IMR-90 (cell line): Measurements from ENCODE around the gene CNGB1. TPM values are rescaled to one million over a fixed set of nuclear protein-coding genes. Genes with fewer than 3 reads are reported as not detected.

Source experiments
- ATAC-seq: fragments of 200-7000 bp; cut with Tn5 transposase; 2 replicates; pipeline ENCODE4 v1.9.1; 2020; ENCODE audit warnings: low read depth, mild to moderate bottlenecking, moderate library complexity
- BruUV-seq: library from RNA; stranded (reverse); fragments of 400-500 nt; replicated peaks from 2 replicates; lab custom pipeline; 2021; lab: Mats Ljungman, UMichigan
- CTCF ChIA-PET: fragments of 300-600 bp; formaldehyde crosslinking; extraction: SDS; loops from one replicate; lab custom pipeline; 2021; ENCODE audit warnings: antibody characterized with exemption; lab: Yijun Ruan, JAX
- POLR2A ChIA-PET: fragments of 300-600 bp; sonication (Branson Sonifier 250); formaldehyde crosslinking; loops from one replicate; lab custom pipeline; 2022; ENCODE audit warnings: antibody characterized with exemption; ENCODE audit not compliant: unreplicated experiment; lab: Charles Lee
- DNase-seq: peaks from one replicate; pipeline ENCODE4 v3.0.0; 2013
- H2AFZ ChIP-seq: replicated peaks from 2 replicates; pipeline ENCODE3; 2013; ENCODE audit warnings: low read length, mild to moderate bottlenecking; ENCODE audit not compliant: poor library complexity
- H2AK5ac ChIP-seq: 2 replicates; pipeline ENCODE4 v1.6.1; 2013; ENCODE audit warnings: low read depth, low read length, inconsistent platforms
- H2AK9ac ChIP-seq: replicated peaks from 2 replicates; pipeline ENCODE3; 2013; ENCODE audit warnings: mild to moderate bottlenecking, low read depth, low read length, moderate library complexity; ENCODE audit not compliant: poor library complexity
- H2BK120ac ChIP-seq: 2 replicates; pipeline ENCODE4 v1.6.1; 2013; ENCODE audit warnings: low read depth, low read length, inconsistent platforms
- H2BK15ac ChIP-seq: 3 replicates; pipeline ENCODE4 v1.6.1; 2013; ENCODE audit warnings: low read depth, low read length, inconsistent platforms
- H2BK20ac ChIP-seq: 2 replicates; pipeline ENCODE4 v1.6.1; 2013; ENCODE audit warnings: low read depth, mild to moderate bottlenecking, inconsistent platforms, low read length, moderate library complexity
- H2BK5ac ChIP-seq: 2 replicates; pipeline ENCODE4 v1.6.1; 2013; ENCODE audit warnings: mild to moderate bottlenecking, low read depth, low read length, inconsistent platforms; ENCODE audit not compliant: poor library complexity, severe bottlenecking
- H3K14ac ChIP-seq: replicated peaks from 2 replicates; pipeline ENCODE4 v1.6.1; 2013; ENCODE audit warnings: low read depth, low read length, inconsistent platforms
- H3K18ac ChIP-seq: 2 replicates; pipeline ENCODE4 v1.6.1; 2013; ENCODE audit warnings: low read depth, low read length, control low read depth
- H3K23ac ChIP-seq: 2 replicates; pipeline ENCODE4 v1.6.1; 2013; ENCODE audit warnings: low read depth, low read length, inconsistent platforms
- H3K27ac ChIP-seq: 2 replicates; pipeline ENCODE4 v1.5.1; 2013; ENCODE audit warnings: mild to moderate bottlenecking, control low read depth, low read length; ENCODE audit not compliant: insufficient read depth
- H3K27me3 ChIP-seq: 2 replicates; pipeline ENCODE4 v1.6.1; 2013; ENCODE audit warnings: low read length; ENCODE audit not compliant: control insufficient read depth, insufficient read depth
- H3K36me3 ChIP-seq: 2 replicates; pipeline ENCODE4 v1.6.1; 2013; ENCODE audit warnings: low read length, mixed read lengths; ENCODE audit not compliant: control insufficient read depth, insufficient read depth
- H3K4ac ChIP-seq: 2 replicates; pipeline ENCODE4 v1.6.1; 2013; ENCODE audit warnings: low read depth, low read length, inconsistent platforms
- H3K4me1 ChIP-seq: 2 replicates; pipeline ENCODE4 v1.6.1; 2013; ENCODE audit warnings: low read length, mixed read lengths; ENCODE audit not compliant: control insufficient read depth, insufficient read depth
- H3K4me2 ChIP-seq: 2 replicates; pipeline ENCODE4 v1.6.1; 2013; ENCODE audit warnings: low read depth, mild to moderate bottlenecking, control low read depth, low read length, moderate library complexity
- H3K4me3 ChIP-seq: 2 replicates; pipeline ENCODE4 v1.5.1; 2013; ENCODE audit warnings: low read depth, mild to moderate bottlenecking, control low read depth, low read length, moderate library complexity; ENCODE audit not compliant: insufficient read depth
- H3K56ac ChIP-seq: 2 replicates; pipeline ENCODE4 v1.6.1; 2013; ENCODE audit warnings: low read length, inconsistent platforms; ENCODE audit not compliant: insufficient read depth; ENCODE audit errors: extremely low read depth
- H3K79me1 ChIP-seq, 2 experiments: 2 replicates each; pipeline ENCODE4 v1.6.1; 2013; ENCODE audit warnings: low read length in 2 of 2, inconsistent platforms in 1 of 2, low read depth in 1 of 2
- H3K9ac ChIP-seq: 2 replicates; pipeline ENCODE4 v1.6.1; 2013; ENCODE audit warnings: low read depth, low read length, control low read depth
- H3K9me1 ChIP-seq: 2 replicates; pipeline ENCODE4 v1.6.1; 2013; ENCODE audit warnings: low read length, inconsistent platforms; ENCODE audit not compliant: insufficient read depth
- H3K9me3 ChIP-seq: 2 replicates; pipeline ENCODE4 v1.6.1; 2013; ENCODE audit warnings: low read length; ENCODE audit not compliant: control insufficient read depth, insufficient read depth
- H4K20me1 ChIP-seq: 2 replicates; pipeline ENCODE4 v1.6.1; 2013; ENCODE audit warnings: low read length, inconsistent platforms; ENCODE audit not compliant: insufficient read depth
- H4K5ac ChIP-seq: 2 replicates; pipeline ENCODE4 v1.6.1; 2013; ENCODE audit warnings: mild to moderate bottlenecking, low read depth, low read length, control low read depth
- H4K8ac ChIP-seq, 2 experiments: 2 replicates each; pipeline ENCODE4 v1.6.1; 2013; ENCODE audit warnings: low read depth in 2 of 2, low read length in 2 of 2, control low read depth in 1 of 2, inconsistent platforms in 1 of 2
- H4K91ac ChIP-seq: 2 replicates; pipeline ENCODE4 v1.6.1; 2013; ENCODE audit warnings: low read depth, low read length, inconsistent platforms; ENCODE audit not compliant: insufficient read depth
- BHLHE40 ChIP-seq: fragments of 150-350 bp; IDR thresholded peaks from 2 replicates; pipeline ENCODE4 v1.6.1; 2016; ENCODE audit warnings: mild to moderate bottlenecking, low read depth, low read length
- CEBPB ChIP-seq: IDR thresholded peaks from 2 replicates; pipeline ENCODE4 v1.6.1; 2012; ENCODE audit warnings: low read depth, low read length, improper control_type of control experiment
- CHD1 ChIP-seq: IDR thresholded peaks from 2 replicates; pipeline ENCODE4 v1.6.1; 2012; ENCODE audit warnings: low read depth, low read length, improper control_type of control experiment
- FOS ChIP-seq: fragments of 150-350 bp; IDR thresholded peaks from 2 replicates; pipeline ENCODE4 v1.6.1; 2016; ENCODE audit warnings: low read depth, low read length
- MAZ ChIP-seq: IDR thresholded peaks from 2 replicates; pipeline ENCODE4 v1.6.1; 2012; ENCODE audit warnings: low read depth, mild to moderate bottlenecking, low read length, improper control_type of control experiment, moderate library complexity, borderline replicate concordance
- MXI1 ChIP-seq: IDR thresholded peaks from 2 replicates; pipeline ENCODE4 v1.6.1; 2012; ENCODE audit warnings: low read depth, mild to moderate bottlenecking, low read length, moderate library complexity, borderline replicate concordance
- NFE2L2 ChIP-seq: fragments of 150-350 bp; IDR thresholded peaks from 2 replicates; pipeline ENCODE4 v1.6.1; 2016; ENCODE audit warnings: low read depth, mild to moderate bottlenecking, low read length
- POLR2A ChIP-seq: IDR thresholded peaks from 2 replicates; pipeline ENCODE4 v1.6.1; 2012; ENCODE audit warnings: mild to moderate bottlenecking, low read depth, low read length
- RAD21 ChIP-seq: IDR thresholded peaks from 2 replicates; pipeline ENCODE4 v1.6.1; 2012; ENCODE audit warnings: low read length, improper control_type of control experiment
- RCOR1 ChIP-seq: IDR thresholded peaks from 2 replicates; pipeline ENCODE4 v1.6.1; 2012; ENCODE audit warnings: mild to moderate bottlenecking, low read length, improper control_type of control experiment; ENCODE audit not compliant: insufficient replicate concordance
- RFX5 ChIP-seq: IDR thresholded peaks from 2 replicates; pipeline ENCODE4 v1.8.0; 2012; ENCODE audit warnings: low read depth, mild to moderate bottlenecking, low read length, moderate library complexity
- SMC3 ChIP-seq: fragments of 150-350 bp; IDR thresholded peaks from 2 replicates; pipeline ENCODE4 v1.6.1; 2016; ENCODE audit warnings: low read depth, mild to moderate bottlenecking, antibody characterized with exemption, low read length, moderate library complexity
- WGBS, 2 experiments: methylation state at CpG; one replicate each; pipeline versions ENCODE4 v1.1.5 to v1.1.7; 2013; ENCODE audit warnings: missing lambda C conversion rate in 2 of 2; ENCODE audit not compliant: insufficient read length in 1 of 2; ENCODE audit errors: extremely low coverage in 2 of 2; 5-methylcytosine and 5-hydroxymethylcytosine counted together
- dilution Hi-C: fragments of 300-500 bp; cut with HindIII; formaldehyde crosslinking; loops from one replicate; pipeline ENCODE4 v1.14.3; 2018; ENCODE audit warnings: low sequenced_read_pairs; ENCODE audit not compliant: unreplicated experiment
- in situ Hi-C: fragments of 300-500 bp; cut with MboI; formaldehyde crosslinking; loops from 3 replicates; pipeline ENCODE4 v1.14.3; 2019; ENCODE audit warnings: low sequenced_read_pairs, inconsistent platforms, mixed read lengths
- intact Hi-C: fragments of 100-400 bp; cut with micrococcal nuclease; formaldehyde crosslinking; loops from 2 replicates; pipeline ENCODE4 v1.10.0; 2022
- polyA plus RNA-seq, 3 experiments: library from polyadenylated mRNA; depleted of rRNA; stranded (reverse); fragments of >200 nt; gene quantifications; 2 replicates each; pipeline ENCODE4 v1.2.3, GENCODE V29; 2012; ENCODE audit warnings: low replicate concordance in 1 of 3
- total RNA-seq: library from RNA; depleted of rRNA; stranded (reverse); fragments of >200 nt; gene quantifications from 2 replicates; pipeline ENCODE4 v1.2.3, GENCODE V29; 2012
- TF ChIP-seq, protein P1 (sequence below): fragments of 150-350 bp; IDR thresholded peaks from 2 replicates; pipeline ENCODE4 v1.6.1; 2016; ENCODE audit warnings: low read depth, mild to moderate bottlenecking, low read length, moderate library complexity, borderline replicate concordance
- TF ChIP-seq, protein P2 (sequence below): fragments of 150-350 bp; IDR thresholded peaks from 2 replicates; pipeline ENCODE4 v1.6.1; 2017; ENCODE audit warnings: mild to moderate bottlenecking, antibody characterized with exemption, low read length, low read depth
- TF ChIP-seq, protein P3 (sequence below): conservative IDR thresholded peaks from 2 replicates; pipeline ENCODE4 v1.5.1; 2012; ENCODE audit warnings: mild to moderate bottlenecking, low read depth, low read length, improper control_type of control experiment

Gene CNGB1
- total and polyA plus RNA-seq, 2 of the 4 experiments (the other 2 are of a cell fraction): not detected

DNA sequence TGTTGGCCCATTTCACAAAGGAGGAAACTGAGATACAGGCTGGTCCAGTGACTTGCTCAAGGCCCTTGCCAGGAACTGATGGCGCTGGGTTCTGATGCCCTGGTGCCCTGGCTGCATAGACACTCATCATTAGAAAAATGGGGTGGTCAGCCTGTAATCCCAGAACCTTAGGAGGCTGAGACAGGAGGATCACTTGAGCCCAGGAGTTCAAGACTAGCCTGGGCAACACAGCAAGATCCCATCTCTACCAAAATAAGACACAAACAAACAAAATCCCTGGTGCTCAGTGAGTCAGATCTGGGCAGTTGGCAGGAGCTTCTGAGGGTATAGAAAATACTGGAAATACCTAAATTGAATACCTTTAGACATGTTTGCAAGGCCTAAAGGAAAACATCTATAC, 127.5 kb downstream of the CNGB1 start:
- no peak for TF ChIP-seq POLR2A
- TF ChIP-seq, protein P1, sequence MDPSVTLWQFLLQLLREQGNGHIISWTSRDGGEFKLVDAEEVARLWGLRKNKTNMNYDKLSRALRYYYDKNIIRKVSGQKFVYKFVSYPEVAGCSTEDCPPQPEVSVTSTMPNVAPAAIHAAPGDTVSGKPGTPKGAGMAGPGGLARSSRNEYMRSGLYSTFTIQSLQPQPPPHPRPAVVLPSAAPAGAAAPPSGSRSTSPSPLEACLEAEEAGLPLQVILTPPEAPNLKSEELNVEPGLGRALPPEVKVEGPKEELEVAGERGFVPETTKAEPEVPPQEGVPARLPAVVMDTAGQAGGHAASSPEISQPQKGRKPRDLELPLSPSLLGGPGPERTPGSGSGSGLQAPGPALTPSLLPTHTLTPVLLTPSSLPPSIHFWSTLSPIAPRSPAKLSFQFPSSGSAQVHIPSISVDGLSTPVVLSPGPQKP: no peak
- TF ChIP-seq RAD21: no peak
- TF ChIP-seq, protein P2, sequence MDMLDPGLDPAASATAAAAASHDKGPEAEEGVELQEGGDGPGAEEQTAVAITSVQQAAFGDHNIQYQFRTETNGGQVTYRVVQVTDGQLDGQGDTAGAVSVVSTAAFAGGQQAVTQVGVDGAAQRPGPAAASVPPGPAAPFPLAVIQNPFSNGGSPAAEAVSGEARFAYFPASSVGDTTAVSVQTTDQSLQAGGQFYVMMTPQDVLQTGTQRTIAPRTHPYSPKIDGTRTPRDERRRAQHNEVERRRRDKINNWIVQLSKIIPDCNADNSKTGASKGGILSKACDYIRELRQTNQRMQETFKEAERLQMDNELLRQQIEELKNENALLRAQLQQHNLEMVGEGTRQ: no peak
- no peak for TF ChIP-seq MXI1
- TF ChIP-seq BHLHE40: no peak
- no peak for TF ChIP-seq RCOR1
- no peak for TF ChIP-seq MAZ
- TF ChIP-seq CEBPB: no peak
- TF ChIP-seq, protein P3, sequence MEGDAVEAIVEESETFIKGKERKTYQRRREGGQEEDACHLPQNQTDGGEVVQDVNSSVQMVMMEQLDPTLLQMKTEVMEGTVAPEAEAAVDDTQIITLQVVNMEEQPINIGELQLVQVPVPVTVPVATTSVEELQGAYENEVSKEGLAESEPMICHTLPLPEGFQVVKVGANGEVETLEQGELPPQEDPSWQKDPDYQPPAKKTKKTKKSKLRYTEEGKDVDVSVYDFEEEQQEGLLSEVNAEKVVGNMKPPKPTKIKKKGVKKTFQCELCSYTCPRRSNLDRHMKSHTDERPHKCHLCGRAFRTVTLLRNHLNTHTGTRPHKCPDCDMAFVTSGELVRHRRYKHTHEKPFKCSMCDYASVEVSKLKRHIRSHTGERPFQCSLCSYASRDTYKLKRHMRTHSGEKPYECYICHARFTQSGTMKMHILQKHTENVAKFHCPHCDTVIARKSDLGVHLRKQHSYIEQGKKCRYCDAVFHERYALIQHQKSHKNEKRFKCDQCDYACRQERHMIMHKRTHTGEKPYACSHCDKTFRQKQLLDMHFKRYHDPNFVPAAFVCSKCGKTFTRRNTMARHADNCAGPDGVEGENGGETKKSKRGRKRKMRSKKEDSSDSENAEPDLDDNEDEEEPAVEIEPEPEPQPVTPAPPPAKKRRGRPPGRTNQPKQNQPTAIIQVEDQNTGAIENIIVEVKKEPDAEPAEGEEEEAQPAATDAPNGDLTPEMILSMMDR: no peak
- TF ChIP-seq NFE2L2: no peak
- TF ChIP-seq FOS: no peak
- no peak for TF ChIP-seq CHD1
- no peak for TF ChIP-seq SMC3
- TF ChIP-seq RFX5: no peak
- H3K4me1 ChIP-seq: peaks cover 7% of the 10 kb centered on the region; the same call in 1 of the 2 replicates
- WGBS, 2 experiments: 67% methylated on average over 1 of the region's 1 CpG; no CpG with 5 or more reads in 1 of the 2 experiments

More for the DNA sequence above, 127.5 kb downstream of the CNGB1 start:
- intact Hi-C loops: no loop called here
- no peak overlapping the region for H4K91ac ChIP-seq
- no peak overlapping the region for H2AK9ac ChIP-seq
- no peak overlapping the region for H4K8ac ChIP-seq
- H3K18ac ChIP-seq: no peak overlapping the region
- H3K27ac ChIP-seq: no peak overlapping the region
- no peaks in the 10 kb centered on the region for H3K36me3 ChIP-seq
- no peak overlapping the region for H3K56ac ChIP-seq
- no peak overlapping the region for H2BK5ac ChIP-seq
- H3K23ac ChIP-seq: no peak overlapping the region
- H3K79me1 ChIP-seq: no peaks in the 10 kb centered on the region
- H3K9me1 ChIP-seq: no peaks in the 10 kb centered on the region
- no peak overlapping the region for H3K4ac ChIP-seq
- H2AFZ ChIP-seq: no peak overlapping the region
- H2AK5ac ChIP-seq: no peak overlapping the region
- no peak overlapping the region for H2BK15ac ChIP-seq
- no peak overlapping the region for H3K4me2 ChIP-seq
- H3K9ac ChIP-seq: no peak overlapping the region
- dilution Hi-C loops: no loop called here
- ChIA-PET POLR2A (no interaction called here), CTCF (no interaction called here)
- H4K20me1 ChIP-seq: no peaks in the 10 kb centered on the region
- ATAC-seq (no peak), DNase-seq (no peak)
- H3K27me3 ChIP-seq: peaks cover 21% of the 10 kb centered on the region
- H3K4me3 ChIP-seq: no peak overlapping the region
- H3K14ac ChIP-seq: no peak overlapping the region
- no peaks in the 10 kb centered on the region for H3K9me3 ChIP-seq
- H4K5ac ChIP-seq: no peak overlapping the region
- in situ Hi-C loops: no loop called here
- BruUV-seq: no TSS peak
- no peak overlapping the region for H2BK20ac ChIP-seq
- no peak overlapping the region for H2BK120ac ChIP-seq
